OCI-LY7 (cell line): ENCODE data around the gene PPM1F.

Experiments
- EZH2phosphoT487 ChIP-seq: fragments of 200-600 bp; sonication (generic); IDR thresholded peaks from 2 replicates; pipeline ENCODE4 v1.6.1; 2018; ENCODE audit warnings: low read depth, borderline replicate concordance, mild to moderate bottlenecking, mixed run types, antibody characterized with exemption, low read length, moderate library complexity, mixed read lengths
- TF ChIP-seq, protein P1 (sequence below): fragments of 200-600 bp; sonication (generic); conservative IDR thresholded peaks from 2 replicates; pipeline ENCODE4 v1.5.1; 2014; ENCODE audit warnings: mild to moderate bottlenecking, antibody characterized with exemption, low read length, moderate library complexity, mixed read lengths

DNA sequence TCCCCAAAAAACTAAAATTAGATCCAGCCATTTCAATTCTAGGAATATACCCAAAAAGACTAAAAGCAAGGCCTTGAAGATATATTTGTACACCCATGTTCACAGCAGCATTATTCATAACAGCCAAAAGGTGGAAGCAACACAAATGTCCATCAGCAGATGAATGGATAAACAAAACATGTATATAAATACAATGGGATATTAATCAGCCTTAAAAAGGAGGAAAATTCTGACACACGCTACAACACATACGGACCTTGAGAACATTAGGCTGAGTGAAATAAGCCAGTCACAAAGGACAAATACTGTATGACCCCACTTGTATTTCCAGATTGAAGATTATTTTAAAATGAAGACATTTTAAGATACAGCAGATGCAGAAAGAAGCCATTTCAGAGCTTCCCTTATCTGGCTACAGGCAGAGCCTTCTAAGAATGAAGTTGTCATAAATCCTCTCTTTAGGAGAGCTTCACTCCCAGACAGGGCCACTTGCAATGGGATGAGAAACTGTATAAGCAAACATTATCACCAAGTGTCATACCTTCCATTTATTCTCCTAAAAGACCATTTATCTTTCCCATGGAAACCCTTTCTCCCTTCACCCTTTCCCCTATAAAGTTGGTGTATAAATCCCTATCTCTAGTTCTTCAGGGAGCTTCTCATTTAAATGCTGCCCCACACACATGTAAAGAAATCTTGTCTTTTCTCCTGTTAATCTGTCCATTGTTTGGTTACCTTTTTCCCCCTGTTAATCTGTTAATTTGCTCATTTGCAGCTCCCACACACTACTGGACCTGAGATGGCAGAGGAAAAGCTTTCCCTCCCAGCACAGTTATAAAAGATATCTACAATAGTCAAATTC, 49.2 kb upstream of the PPM1F start:
- TF ChIP-seq, protein P1, sequence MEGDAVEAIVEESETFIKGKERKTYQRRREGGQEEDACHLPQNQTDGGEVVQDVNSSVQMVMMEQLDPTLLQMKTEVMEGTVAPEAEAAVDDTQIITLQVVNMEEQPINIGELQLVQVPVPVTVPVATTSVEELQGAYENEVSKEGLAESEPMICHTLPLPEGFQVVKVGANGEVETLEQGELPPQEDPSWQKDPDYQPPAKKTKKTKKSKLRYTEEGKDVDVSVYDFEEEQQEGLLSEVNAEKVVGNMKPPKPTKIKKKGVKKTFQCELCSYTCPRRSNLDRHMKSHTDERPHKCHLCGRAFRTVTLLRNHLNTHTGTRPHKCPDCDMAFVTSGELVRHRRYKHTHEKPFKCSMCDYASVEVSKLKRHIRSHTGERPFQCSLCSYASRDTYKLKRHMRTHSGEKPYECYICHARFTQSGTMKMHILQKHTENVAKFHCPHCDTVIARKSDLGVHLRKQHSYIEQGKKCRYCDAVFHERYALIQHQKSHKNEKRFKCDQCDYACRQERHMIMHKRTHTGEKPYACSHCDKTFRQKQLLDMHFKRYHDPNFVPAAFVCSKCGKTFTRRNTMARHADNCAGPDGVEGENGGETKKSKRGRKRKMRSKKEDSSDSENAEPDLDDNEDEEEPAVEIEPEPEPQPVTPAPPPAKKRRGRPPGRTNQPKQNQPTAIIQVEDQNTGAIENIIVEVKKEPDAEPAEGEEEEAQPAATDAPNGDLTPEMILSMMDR = no peak
- TF ChIP-seq EZH2phosphoT487 = no peak
